GM12891 (cell line): ENCODE data around the gene MIA3.
"Not testable (repeated sequence)": the region's sequence is repeated elsewhere in the genome, so short reads cannot be mapped to it uniquely, and the experiment has no call there.

Experiments used
- DNase-seq: peaks from one replicate; pipeline ENCODE4 v3.0.0; 2011; ENCODE audit warnings: low spot score; ENCODE audit not compliant: insufficient read length
- FAIRE-seq: peaks from 2 replicates; lab custom pipeline; 2011; peaks lifted over from hg19 to GRCh38; lab: Jason Lieb, UNC
- PAX5 ChIP-seq: IDR thresholded peaks from 2 replicates; pipeline ENCODE4 v1.6.1; 2011; ENCODE audit warnings: low read length, moderate library complexity, mild to moderate bottlenecking; ENCODE audit not compliant: insufficient read depth, severe bottlenecking
- POLR2A ChIP-seq: IDR thresholded peaks from 2 replicates; pipeline ENCODE4 v1.6.1; 2011; ENCODE audit warnings: low read depth, low read length, control low read depth
- POLR2AphosphoS5 ChIP-seq: IDR thresholded peaks from 2 replicates; pipeline ENCODE4 v1.6.1; 2011; ENCODE audit warnings: low read depth, low read length, control low read depth
- POU2F2 ChIP-seq: IDR thresholded peaks from 2 replicates; pipeline ENCODE4 v1.6.1; 2011; ENCODE audit warnings: low read depth, mild to moderate bottlenecking, control low read depth, low read length, moderate library complexity
- SPI1 ChIP-seq: IDR thresholded peaks from 2 replicates; pipeline ENCODE4 v1.6.1; 2011; ENCODE audit warnings: low read depth, low read length, control low read depth
- TAF1 ChIP-seq: IDR thresholded peaks from 2 replicates; pipeline ENCODE4 v1.6.1; 2011; ENCODE audit warnings: low read depth, low read length, control low read depth

MIA3 gene

DNA sequence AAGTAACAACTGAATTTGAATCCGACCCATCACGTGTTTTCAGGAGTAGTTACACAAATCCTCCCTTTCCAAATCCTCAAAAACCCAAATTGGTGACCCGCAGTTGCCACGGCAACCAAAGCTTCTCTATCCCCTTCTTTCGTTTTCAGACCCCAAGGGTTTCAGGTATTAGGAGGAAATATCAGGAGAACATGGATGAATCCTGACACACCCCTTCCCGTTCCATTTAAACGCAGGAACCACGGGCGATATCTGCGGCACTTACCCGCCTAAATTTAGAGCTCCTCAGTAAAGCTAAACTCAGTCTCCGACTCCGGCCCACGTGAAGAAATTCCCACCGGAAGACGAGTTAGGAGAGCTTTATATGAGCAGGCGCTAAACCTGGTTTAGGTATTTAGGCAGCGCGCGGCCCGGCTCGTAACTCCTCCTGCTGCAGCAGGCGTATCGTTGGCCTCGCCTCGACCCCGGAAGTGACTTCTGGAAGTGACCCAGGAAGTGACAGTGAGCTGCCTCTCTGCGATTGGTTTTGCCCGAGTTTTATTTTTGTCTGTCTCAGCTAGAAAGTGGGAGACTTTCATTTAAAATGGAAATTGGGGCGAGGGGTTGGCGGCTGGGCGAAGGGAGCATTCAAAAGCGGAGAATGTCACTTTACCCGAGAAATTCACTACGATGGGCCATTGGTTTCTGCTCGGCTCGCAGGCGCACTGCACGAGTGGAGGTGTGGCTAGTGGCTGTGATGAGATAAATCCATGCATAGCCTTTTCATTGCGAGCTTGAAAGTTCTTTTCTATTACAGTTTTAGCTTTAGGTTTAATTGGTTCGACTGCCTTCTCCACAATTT lies 28.2 kb upstream of the MIA3 start, which contains the start of gene TAF1A:
Gene TAF1A, minus strand, starts transcription at position 472 of the 841 bp plus-strand sequence.
- no peak for TF ChIP-seq PAX5
- 0 out of 2 replicates have a peak, but pooled peaks have one; percentile 24 for TF ChIP-seq POU2F2
- TF ChIP-seq POLR2A: peak; percentile 64; the same call in 1 of the 2 replicates
- TF ChIP-seq TAF1: peak; percentile 55; the same call in 1 of the 2 replicates
- TF ChIP-seq POLR2AphosphoS5: peak; percentile 76
- TF ChIP-seq SPI1: no peak
- FAIRE-seq: peak; percentile 96
- peak; percentile 48 for DNase-seq

- TF ChIP-seq POU2F2 (no peak), PAX5 (no peak), TAF1 (no peak), POLR2AphosphoS5 (no peak), POLR2A (no peak), SPI1 (no peak)
- DNase-seq (no peak), FAIRE-seq (peak; percentile 28)
Measured at GRCh38 chr1:222592171-222592570, 25.7 kb upstream of the MIA3 start.

- FAIRE-seq (no peak), DNase-seq (no peak)
- TF ChIP-seq TAF1 (no peak), POLR2AphosphoS5 (no peak), POLR2A (no peak), PAX5 (no peak), SPI1 (no peak), POU2F2 (no peak)
Measured at GRCh38 chr1:222594789-222595188, 23.1 kb upstream of the MIA3 start.

DNA sequence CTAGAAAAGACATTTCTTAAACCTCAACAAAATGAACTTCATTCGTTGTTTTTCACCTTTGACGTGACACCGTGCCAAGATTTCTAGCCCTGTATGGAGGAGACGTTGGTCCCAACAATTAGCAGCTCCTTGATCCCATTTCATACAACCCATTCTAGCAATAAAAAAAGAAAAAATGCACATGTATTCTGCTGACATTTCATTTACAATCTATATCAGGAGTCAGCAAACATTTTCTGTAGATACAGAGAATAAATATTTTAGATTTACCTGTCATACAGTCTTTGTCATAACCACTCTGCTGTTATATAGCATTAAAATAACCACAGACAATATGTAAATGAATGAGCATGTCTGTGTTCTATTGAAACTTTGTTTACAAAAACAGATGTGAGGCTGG lies 21.2 kb upstream of the MIA3 start:
- TF ChIP-seq TAF1 (no peak), POLR2AphosphoS5 (no peak), SPI1 (no peak), PAX5 (no peak)
- DNase-seq (no peak), FAIRE-seq (no peak)

- no peak for FAIRE-seq
- DNase-seq: no peak
- TF ChIP-seq POU2F2: no peak
- no peak for TF ChIP-seq PAX5
- no peak for TF ChIP-seq TAF1
- no peak for TF ChIP-seq SPI1
- no peak for TF ChIP-seq POLR2A
- no peak for TF ChIP-seq POLR2AphosphoS5
Measured at GRCh38 chr1:222600281-222600680, 17.6 kb upstream of the MIA3 start.

DNA sequence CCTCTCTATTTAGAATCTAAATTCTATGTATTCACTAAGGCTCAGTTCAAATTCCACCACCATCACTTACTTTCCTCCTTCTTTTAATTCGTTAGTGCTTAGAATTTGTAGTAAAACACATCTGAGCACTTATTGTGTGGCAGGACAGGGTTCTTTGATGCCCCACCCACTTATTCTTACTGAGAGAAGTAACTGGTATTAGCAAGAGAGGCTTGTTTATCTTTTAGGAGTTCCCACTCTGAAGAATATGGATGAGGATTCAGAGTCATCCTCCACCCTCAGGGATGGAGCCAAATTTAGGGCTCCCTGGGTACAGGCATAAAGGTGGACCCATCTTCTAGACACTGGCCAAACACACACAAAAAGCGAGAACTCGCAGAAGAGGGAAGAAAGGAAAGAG lies 16.6 kb upstream of the MIA3 start:
- FAIRE-seq (no peak), DNase-seq (no peak)
- TF ChIP-seq PAX5 (no peak), POU2F2 (no peak), POLR2AphosphoS5 (no peak), SPI1 (no peak), POLR2A (no peak), TAF1 (no peak)

- no peak for DNase-seq
- no peak for TF ChIP-seq SPI1
- TF ChIP-seq PAX5: no peak
- no peak for TF ChIP-seq POLR2AphosphoS5
- TF ChIP-seq POU2F2: no peak
- FAIRE-seq: no peak
Measured at GRCh38 chr1:222606757-222607156, 11.1 kb upstream of the MIA3 start.

DNA sequence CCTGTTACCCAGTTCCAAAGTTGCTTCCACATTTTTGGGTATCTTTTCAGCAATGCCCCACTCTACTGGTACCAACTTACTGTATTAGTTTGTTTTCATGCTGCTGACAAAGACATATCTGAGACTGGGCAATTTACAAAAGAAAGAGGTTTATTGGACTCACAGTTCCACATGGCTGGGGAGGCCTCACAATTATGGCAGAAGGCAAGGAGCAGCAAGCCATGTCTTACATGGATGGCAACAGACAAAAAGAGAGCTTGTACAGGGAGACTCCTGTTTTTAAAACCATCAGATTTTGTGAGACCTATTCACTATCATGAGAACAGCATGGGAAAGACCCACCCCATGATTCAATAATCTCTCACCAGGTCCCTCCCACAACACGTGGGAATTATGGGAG lies 8.8 kb upstream of the MIA3 start:
- FAIRE-seq, DNase-seq: not testable (repeated sequence)

DNA sequence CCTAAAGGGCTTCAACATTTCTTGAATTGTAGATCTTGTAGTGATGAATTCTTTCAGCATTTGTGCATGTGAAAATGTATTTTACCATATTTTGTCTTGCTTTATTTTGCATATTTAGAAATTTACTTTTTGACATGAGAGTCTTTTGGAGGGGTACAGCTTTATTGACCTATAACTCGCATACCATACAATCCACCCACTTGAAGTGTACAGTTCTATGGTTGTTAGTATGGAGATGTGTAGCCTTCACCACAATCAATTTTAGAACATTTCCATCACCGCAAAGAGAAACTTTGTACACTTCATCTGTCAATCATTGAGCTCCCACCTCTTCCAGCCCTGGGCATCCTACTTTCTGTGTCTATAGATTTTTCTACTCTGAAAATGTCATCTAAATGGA lies 7.2 kb upstream of the MIA3 start:
- no peak for TF ChIP-seq TAF1
- TF ChIP-seq POLR2AphosphoS5: no peak
- TF ChIP-seq SPI1: no peak
- no peak for TF ChIP-seq POLR2A
- no peak for TF ChIP-seq PAX5
- TF ChIP-seq POU2F2: no peak
- DNase-seq: no peak
- FAIRE-seq: no peak

- DNase-seq: no peak
- no peak for TF ChIP-seq PAX5
- no peak for TF ChIP-seq POLR2AphosphoS5
- TF ChIP-seq SPI1: no peak
- no peak for TF ChIP-seq TAF1
- TF ChIP-seq POLR2A: no peak
- TF ChIP-seq POU2F2: no peak
- no peak for FAIRE-seq
Measured at GRCh38 chr1:222613627-222614026, 4.3 kb upstream of the MIA3 start.
